Left cardiac atrium (tissue), 4 donors: ENCODE data around the gene DPP4. TPM values are rescaled to one million over a fixed set of nuclear protein-coding genes. Genes with fewer than 3 reads are reported as not detected.
"Not testable (repeated sequence)": the region's sequence is repeated elsewhere in the genome, so short reads cannot be mapped to it uniquely, and the experiment has no call there.

ENCODE experiments used
- ATAC-seq, 2 donors: fragments of 200-7000 bp; cut with Tn5 transposase; one replicate each; pipeline ENCODE4 v1.9.1; 2020; ENCODE audit warnings: mild to moderate bottlenecking in 2 of 2, moderate library complexity in 2 of 2
- DNase-seq: peaks from one replicate; pipeline ENCODE4 v3.0.0-alpha.2; 2020
- intact Hi-C, 2 donors: fragments of 100-400 bp; cut with DNase I; formaldehyde crosslinking; loops; one replicate each; pipeline versions ENCODE4 v1.14.1 to v1.15.1; 2022 to 2023
- total RNA-seq, 2 donors: library from RNA; stranded (reverse); fragmentation: NEBNext Ultra II Directional; extraction: Animal tissue kit (Norgen Biotek cat#: 25700); gene quantifications; one replicate each; pipeline ENCODE4 v1.2.1, GENCODE V29; 2021
- donor health status: DM: no; HTN: yes; CAD: no.
- donor health status: DM: no; HTN: yes; CAD: no; lungs with severe emphysema.
- donor health status: DM: yes; HTN: yes; CAD: no.
- donor health status: Dilated cardiomyopathy.

DPP4 gene
- total RNA-seq, 2 donors from 2014 or later: 1.7 to 2.0 TPM

GRCh38 chr2:161999321-161999720 is 74.7 kb downstream of the DPP4 start:
- ATAC-seq (no peak), DNase-seq (no peak)
- intact Hi-C loops: no loop called here

DNA sequence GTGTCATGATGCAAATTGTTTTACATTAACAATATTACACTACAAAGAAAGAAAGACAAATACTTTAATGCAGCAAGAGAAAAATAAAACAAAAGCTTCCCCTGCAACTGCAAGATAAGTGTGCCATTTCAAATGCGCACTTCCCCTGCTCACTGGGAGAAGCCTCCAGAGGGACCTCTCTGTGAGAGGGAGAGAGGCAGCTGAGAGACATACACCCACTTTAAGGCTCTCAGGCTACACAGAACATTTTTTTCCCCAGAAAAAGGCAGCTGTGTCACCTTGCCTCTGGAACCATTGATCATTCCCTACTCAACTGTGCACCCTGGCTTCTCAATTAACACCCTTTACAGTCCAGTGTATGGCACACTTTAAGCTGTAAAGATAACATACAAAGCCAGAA is 75.2 kb downstream of the DPP4 start:
- DNase-seq (no peak), ATAC-seq (no peak)
- intact Hi-C loops: no loop called here

GRCh38 chr2:161997916-161998471 is 76.0 kb downstream of the DPP4 start:
- DNase-seq: no peak
- ATAC-seq: no peak
- intact Hi-C loops: no loop called here

- intact Hi-C loops: no loop called here
- ATAC-seq: no peak
- no peak for DNase-seq
Observed at GRCh38 chr2:161995553-161996016, 78.4 kb downstream of the DPP4 start.

DNA sequence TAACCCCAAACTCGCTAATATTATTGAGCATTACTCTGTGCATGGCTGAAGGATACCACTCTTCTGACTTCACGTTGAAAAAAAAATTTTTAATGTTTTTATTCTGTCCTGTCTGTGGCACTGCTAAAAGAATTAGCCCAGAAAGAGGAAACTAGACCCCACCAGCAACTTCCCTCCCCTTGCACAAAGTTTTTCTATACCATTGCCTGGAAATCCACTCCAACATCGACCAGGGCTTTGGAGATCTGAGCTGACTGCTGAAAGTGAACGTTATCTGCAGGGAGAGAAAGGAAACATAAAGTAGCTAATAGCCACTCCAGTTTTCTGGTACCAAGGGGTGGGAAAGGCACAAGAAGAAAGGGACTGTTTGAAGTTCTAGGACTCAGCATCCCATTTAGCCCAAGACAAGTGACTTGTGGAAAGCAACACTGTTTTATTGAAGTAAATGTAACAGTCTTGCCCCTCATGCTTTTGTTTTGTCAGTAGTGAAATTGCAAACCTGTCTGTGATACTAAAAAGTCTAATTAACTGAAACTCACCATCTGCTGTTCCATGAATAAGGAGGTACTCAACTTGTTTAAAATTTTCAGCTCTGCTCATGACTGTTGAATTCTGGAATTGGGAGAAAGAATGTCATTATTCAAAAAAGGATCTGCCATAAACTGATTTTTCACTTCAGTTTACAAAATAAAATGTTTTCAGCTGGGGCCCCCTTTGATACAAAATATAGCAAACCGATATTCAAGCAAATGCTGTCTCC is 79.1 kb downstream of the DPP4 start:
- ATAC-seq (no peak), DNase-seq (no peak)
- intact Hi-C loops: no loop called here

DNA sequence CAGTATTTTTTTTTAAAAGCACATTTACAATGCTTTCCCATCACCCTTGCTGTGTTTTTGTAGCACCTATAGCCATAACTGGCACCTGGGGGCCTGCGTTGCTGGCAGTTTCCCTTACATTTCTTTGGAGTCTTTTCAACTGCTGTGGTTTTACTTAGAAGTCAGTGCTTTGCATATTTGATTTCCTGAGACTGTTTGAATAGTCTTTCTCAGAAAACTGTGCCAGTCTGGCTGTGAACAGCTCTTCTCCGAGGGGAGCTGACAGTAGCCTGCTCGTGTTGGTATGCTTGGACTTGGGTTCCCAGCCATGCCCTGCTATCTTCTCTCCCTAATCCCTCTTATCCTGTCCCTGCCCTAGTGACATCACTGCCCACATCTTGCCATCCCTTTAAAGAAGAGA is 81.5 kb downstream of the DPP4 start:
- peak; percentile 59 to 71 for ATAC-seq
- DNase-seq: no peak
- intact Hi-C loops: no loop called here

DNA sequence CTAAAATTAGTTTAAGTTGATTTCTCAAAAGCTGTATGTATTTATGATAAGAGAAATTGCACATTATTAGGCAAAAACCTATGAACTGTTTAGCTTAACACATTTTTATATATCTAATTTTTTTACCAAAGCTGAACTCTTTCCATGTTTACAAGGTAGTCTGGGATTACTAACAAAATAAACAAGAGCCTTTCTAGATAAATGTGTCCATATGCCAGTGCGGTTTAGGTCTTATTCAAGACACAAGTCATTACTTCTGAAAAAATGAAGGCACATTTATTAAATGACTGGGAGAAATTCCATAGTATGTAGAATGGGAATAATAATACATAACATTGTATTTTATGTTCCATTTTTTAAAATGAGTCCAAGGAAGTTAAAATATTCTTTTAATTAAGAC is 82.0 kb downstream of the DPP4 start:
- no peak for ATAC-seq
- no peak for DNase-seq
- intact Hi-C loops: no loop called here

DNA sequence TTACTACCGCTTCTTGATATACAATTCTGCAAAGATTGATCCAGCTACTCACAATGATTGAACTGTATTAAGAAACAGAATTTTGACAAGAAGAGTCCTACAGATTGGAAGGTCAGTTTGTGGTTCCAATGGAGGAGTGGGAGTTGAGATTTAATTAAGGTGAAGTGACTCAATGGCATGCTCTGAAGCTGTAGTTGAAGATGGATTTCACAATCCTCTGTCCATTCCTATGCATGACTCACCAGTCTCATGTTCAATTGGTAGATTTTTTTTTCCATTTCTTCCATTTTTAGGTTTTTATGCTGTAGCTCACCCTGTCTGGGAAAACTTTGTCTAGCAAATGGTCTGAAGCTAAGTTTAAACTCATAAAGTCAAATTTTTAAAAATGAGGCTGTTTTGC is 83.3 kb downstream of the DPP4 start:
- intact Hi-C loops: no loop called here
- DNase-seq (no peak), ATAC-seq (peak in 1 of 2 donors; percentile 73)

DNA sequence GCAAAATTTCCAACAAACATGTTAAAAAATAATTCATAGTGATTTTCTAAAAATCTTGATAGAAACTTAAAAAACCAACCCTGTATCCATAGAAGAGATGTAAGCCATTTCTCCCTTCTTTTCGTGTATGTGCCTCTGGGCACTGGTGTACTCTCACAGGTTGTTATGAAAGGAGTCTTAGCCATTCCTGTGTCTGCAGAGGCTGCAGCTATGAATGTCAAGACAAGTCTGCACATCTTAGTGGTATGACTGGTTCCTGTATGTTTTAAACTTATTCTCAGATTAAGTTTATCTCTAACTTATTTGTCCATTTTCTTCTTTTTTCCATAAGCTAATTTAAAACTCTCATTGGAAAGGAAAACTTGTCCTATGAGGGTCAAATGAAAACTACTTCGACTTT is 84.0 kb downstream of the DPP4 start:
- intact Hi-C loops: no loop called here
- DNase-seq (no peak), ATAC-seq (no peak)

DNA sequence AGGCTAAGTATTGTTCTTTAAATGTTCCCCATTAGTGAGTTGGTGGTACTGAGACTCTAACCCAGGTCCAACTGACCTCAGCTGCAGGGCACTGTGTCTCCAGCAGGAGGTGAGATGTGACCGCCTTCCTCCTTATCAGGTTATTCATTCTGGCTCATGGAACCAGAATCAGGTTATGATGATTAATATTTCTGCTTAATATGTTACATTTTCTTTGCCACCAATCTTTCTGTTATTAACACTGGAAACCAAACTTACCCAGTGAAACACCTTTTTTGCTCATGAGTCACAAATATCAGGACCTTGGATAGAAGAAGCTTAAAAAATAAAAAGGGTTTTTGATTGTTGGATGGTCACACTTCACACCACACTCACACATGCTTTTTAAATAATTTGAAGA is 85.4 kb downstream of the DPP4 start:
- DNase-seq (no peak), ATAC-seq (no peak)
- intact Hi-C loops: no loop called here

DNA sequence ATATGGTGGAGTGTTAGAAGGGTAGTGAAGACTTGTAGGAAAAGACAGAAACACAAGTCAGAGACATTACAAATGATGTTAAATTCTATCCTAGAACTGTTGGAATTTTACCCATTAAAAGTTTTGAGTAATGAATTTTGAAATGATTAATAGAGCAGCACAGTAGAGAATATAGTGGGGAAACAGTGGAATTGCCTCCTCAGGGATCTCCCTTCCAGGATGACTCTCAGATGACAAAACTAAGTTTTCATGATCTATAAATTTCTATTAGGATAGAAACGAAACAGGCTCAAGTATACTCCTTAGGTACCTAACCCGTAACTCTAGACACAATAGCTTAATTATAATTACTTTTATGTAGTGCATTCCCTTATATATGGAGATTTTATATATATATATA is 86.7 kb downstream of the DPP4 start:
- intact Hi-C loops: no loop called here
- no peak for DNase-seq
- ATAC-seq: no peak

- ATAC-seq (no peak), DNase-seq (no peak)
- intact Hi-C loops: no loop called here
Observed at GRCh38 chr2:161983866-161984265, 90.1 kb downstream of the DPP4 start.

DNA sequence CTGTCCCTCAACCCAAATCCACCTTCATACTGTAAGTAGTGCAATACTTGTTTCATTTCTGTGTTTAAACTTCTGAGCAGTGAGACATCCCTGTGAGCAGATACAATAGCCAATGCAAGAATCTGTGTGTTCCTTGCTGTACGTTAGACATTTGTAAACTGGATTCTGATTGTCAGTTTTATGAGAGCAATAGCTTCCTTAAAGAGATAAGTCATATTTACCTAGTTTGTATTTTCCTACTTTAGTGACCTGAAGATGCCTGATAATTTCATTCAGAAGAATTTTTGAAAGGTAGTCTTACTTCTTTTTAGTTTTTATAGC is 90.7 kb downstream of the DPP4 start:
- intact Hi-C loops: no loop called here
- ATAC-seq: no peak
- no peak for DNase-seq

GRCh38 chr2:161982548-161983330 is 91.3 kb downstream of the DPP4 start:
- ATAC-seq (no peak), DNase-seq (no peak)
- intact Hi-C loops: no loop called here

DNA sequence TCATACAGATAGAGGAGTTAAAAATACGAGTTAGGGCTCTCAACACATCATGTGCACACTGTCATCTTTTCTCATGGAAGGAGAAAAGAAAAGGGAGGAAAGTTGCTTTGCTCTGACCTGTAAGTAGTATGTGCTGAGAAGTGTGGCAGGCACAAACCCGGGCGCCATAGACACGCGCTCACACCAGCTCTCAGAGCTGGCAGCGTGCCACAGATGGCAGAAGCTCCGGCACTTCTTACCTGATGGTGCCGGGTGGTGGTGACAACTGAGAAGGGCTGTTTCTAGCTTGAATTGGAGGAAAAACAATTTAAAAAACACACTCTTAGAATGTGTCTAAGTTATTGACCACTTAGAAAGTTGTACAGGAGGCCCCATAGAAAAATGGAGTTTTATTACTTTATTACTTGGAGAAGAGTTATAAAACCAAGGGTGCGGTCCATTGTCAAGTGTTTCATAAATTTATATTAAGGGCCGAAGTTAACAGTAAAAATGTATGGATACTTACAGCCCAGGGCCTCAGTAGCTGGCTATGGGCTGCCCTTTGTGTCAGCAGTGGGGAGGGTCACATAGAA is 92.2 kb downstream of the DPP4 start:
- no peak for DNase-seq
- intact Hi-C loops: no loop called here
- peak in 1 of 2 donors; percentile 38 for ATAC-seq

DNA sequence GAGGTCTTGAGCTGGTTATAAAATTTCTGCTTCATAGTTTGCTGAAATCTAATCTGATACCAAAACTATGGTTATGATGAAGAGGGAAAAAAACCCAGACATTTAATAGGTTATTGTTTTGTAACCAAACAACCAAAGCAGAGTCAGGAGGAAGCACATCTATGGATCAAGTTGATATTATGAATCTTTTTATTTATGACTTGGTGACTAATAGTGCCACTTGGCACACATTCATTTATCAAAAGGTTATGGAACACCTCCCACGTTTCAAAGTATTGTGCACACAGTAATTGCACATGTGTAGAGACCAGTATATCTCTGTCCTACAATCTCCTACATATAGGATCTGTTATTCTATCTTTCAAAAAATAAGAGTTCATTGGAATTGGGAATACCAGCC is 93.0 kb downstream of the DPP4 start:
- no peak for ATAC-seq
- intact Hi-C loops: no loop called here
- no peak for DNase-seq

DNA sequence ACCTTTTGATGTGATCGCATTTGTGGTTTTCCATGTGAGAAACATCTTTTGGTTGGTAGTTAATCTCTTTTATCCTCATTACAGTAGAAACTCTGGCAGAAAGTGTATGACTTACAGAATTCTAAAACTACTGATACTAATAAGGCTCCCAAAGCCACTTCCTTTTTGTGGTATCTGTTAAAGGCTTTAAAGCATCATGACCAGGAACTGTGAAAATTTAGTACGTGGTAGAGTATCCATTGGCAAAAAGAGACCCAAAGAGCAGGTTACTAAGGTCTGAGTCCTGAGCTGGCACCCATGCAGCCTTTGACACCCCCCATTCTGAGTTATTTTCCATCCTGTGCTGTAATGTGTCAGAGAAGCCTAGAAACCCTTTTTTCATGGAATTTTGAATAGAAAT is 94.5 kb downstream of the DPP4 start:
- DNase-seq: no peak
- intact Hi-C loops: no loop called here
- no peak for ATAC-seq

GRCh38 chr2:161977926-161978325 is 96.1 kb downstream of the DPP4 start:
- intact Hi-C loops, DNase-seq, ATAC-seq: not testable (repeated sequence)

- ATAC-seq (no peak), DNase-seq (no peak)
- intact Hi-C loops: no loop called here
Observed at GRCh38 chr2:161976917-161977316, 97.1 kb downstream of the DPP4 start.

GRCh38 chr2:161976295-161976694 is 97.7 kb downstream of the DPP4 start:
- peak in 1 of 2 donors; percentile 43 for ATAC-seq
- no peak for DNase-seq
- intact Hi-C loops: no loop called here
